Measurements from ENCODE around the gene KCNMB3.
"Not testable (repeated sequence)": the region's sequence is repeated elsewhere in the genome, so short reads cannot be mapped to it uniquely, and the experiment has no call there.

KCNMB3 gene

GRCh38 chr3:179260949-179261765, 10.2 kb upstream of the KCNMB3 start:
- no peaks in the 10 kb centered on the region for H3K79me1 ChIP-seq (replicated peaks; ENCODE audit: low read length, poor library complexity, severe bottlenecking)
- H3K23ac ChIP-seq (ENCODE audit: low read length in 2 of 2) = no peak overlapping the region
- peak overlapping the region in 1 of 2 experiments; percentile 69 for H3K14ac ChIP-seq (ENCODE audit: low read length in 2 of 2)
- peak overlapping the region; percentile 86 for H3K9ac ChIP-seq (ENCODE audit: low read length)
- H3K18ac ChIP-seq (ENCODE audit: low read depth in 1 of 2, low read length in 2 of 2) = peak overlapping the region; percentile 54 to 66
- H3K4me3 ChIP-seq (ENCODE audit: insufficient read depth in 1 of 2, low read depth in 1 of 2, low read length in 2 of 2) = peak overlapping the region; percentile 68 to 80
- no peak overlapping the region for H2BK15ac ChIP-seq (ENCODE audit: low read depth, poor library complexity, severe bottlenecking)
- no peaks in the 10 kb centered on the region for H3K4me1 ChIP-seq (ENCODE audit: control insufficient read depth, insufficient read depth, low read depth, low read length)
- H2BK12ac ChIP-seq (ENCODE audit: low read length in 2 of 2) = no peak overlapping the region
- H2BK120ac ChIP-seq (ENCODE audit: low read depth, low read length) = no peak overlapping the region
- H3K27me3 ChIP-seq (ENCODE audit: control insufficient read depth in 1 of 2, insufficient read depth in 1 of 2, low read length in 2 of 2) = no peaks in the 10 kb centered on the region
- DNase-seq = peak; percentile 64
- peak overlapping the region in 1 of 2 experiments; percentile 73 for H3K4ac ChIP-seq (ENCODE audit: low read depth in 1 of 2, low read length in 2 of 2)
- H3K9me3 ChIP-seq (ENCODE audit: control insufficient read depth, low read length) = no peaks in the 10 kb centered on the region
- peak overlapping the region; percentile 87 for H4K8ac ChIP-seq (ENCODE audit: low read length)
- H4K91ac ChIP-seq (ENCODE audit: low read length) = no peak overlapping the region
- no peaks in the 10 kb centered on the region for H3K36me3 ChIP-seq (ENCODE audit: control insufficient read depth in 1 of 2, insufficient read depth in 2 of 2, low read depth in 1 of 2, low read length in 2 of 2)
- H2AFZ ChIP-seq (ENCODE audit: low read depth, low read length) = peak overlapping the region; percentile 95
- H2BK5ac ChIP-seq (ENCODE audit: low read depth, low read length, poor library complexity, severe bottlenecking) = no peak overlapping the region
- H3K27ac ChIP-seq (ENCODE audit: low read length, poor library complexity, severe bottlenecking) = no peak overlapping the region
- 18% methylated on average over 42 of the region's 71 CpGs for WGBS
- H2AK5ac ChIP-seq (ENCODE audit: low read length, severe bottlenecking) = no peak overlapping the region
- peak overlapping the region; percentile 73 for H3K4me2 ChIP-seq (ENCODE audit: low read length, poor library complexity, severe bottlenecking)

- not testable (repeated sequence) for H3K36me3 ChIP-seq (ENCODE audit: control insufficient read depth in 1 of 2, insufficient read depth in 2 of 2, low read depth in 1 of 2, low read length in 2 of 2)
- 94% methylated on average over 9 of the region's 9 CpGs for WGBS
- peak overlapping the region; percentile 86 for H3K9ac ChIP-seq (ENCODE audit: low read length)
Measured at GRCh38 chr3:179259959-179260756, 9.2 kb upstream of the KCNMB3 start.

GRCh38 chr3:179258820-179259219, 7.9 kb upstream of the KCNMB3 start:
- H2BK15ac ChIP-seq (ENCODE audit: low read depth, poor library complexity, severe bottlenecking) = no peak overlapping the region

More at GRCh38 chr3:179259959-179260756, 9.2 kb upstream of the KCNMB3 start:
- not testable (repeated sequence) for H3K4me2 ChIP-seq (ENCODE audit: low read length, poor library complexity, severe bottlenecking); H3K4me1 ChIP-seq (ENCODE audit: control insufficient read depth, insufficient read depth, low read depth, low read length); H3K4ac ChIP-seq (ENCODE audit: low read depth in 1 of 2, low read length in 2 of 2); H2AK5ac ChIP-seq (ENCODE audit: low read length, severe bottlenecking); H3K14ac ChIP-seq (ENCODE audit: low read length in 2 of 2); DNase-seq; H4K91ac ChIP-seq (ENCODE audit: low read length); H3K27me3 ChIP-seq (ENCODE audit: control insufficient read depth in 1 of 2, insufficient read depth in 1 of 2, low read length in 2 of 2); H2BK12ac ChIP-seq (ENCODE audit: low read length in 2 of 2); H3K79me1 ChIP-seq (replicated peaks; ENCODE audit: low read length, poor library complexity, severe bottlenecking); H2AFZ ChIP-seq (ENCODE audit: low read depth, low read length); H3K18ac ChIP-seq (ENCODE audit: low read depth in 1 of 2, low read length in 2 of 2); H4K8ac ChIP-seq (ENCODE audit: low read length); H2BK5ac ChIP-seq (ENCODE audit: low read depth, low read length, poor library complexity, severe bottlenecking); H2BK120ac ChIP-seq (ENCODE audit: low read depth, low read length); H3K23ac ChIP-seq (ENCODE audit: low read length in 2 of 2); H3K27ac ChIP-seq (ENCODE audit: low read length, poor library complexity, severe bottlenecking); H2BK15ac ChIP-seq (ENCODE audit: low read depth, poor library complexity, severe bottlenecking); H3K9me3 ChIP-seq (ENCODE audit: control insufficient read depth, low read length)
- peak overlapping the region in 1 of 2 experiments; percentile 80 for H3K4me3 ChIP-seq (ENCODE audit: insufficient read depth in 1 of 2, low read depth in 1 of 2, low read length in 2 of 2)

GRCh38 chr3:179257742-179258141, 6.8 kb upstream of the KCNMB3 start:
- H3K27ac ChIP-seq (ENCODE audit: low read length, poor library complexity, severe bottlenecking); H3K4me1 ChIP-seq (ENCODE audit: control insufficient read depth, insufficient read depth, low read depth, low read length); H2BK15ac ChIP-seq (ENCODE audit: low read depth, poor library complexity, severe bottlenecking); H2AFZ ChIP-seq (ENCODE audit: low read depth, low read length); H2AK5ac ChIP-seq (ENCODE audit: low read length, severe bottlenecking); H3K79me1 ChIP-seq (replicated peaks; ENCODE audit: low read length, poor library complexity, severe bottlenecking); H3K4me2 ChIP-seq (ENCODE audit: low read length, poor library complexity, severe bottlenecking); H3K36me3 ChIP-seq (ENCODE audit: control insufficient read depth in 1 of 2, insufficient read depth in 2 of 2, low read depth in 1 of 2, low read length in 2 of 2); H3K9ac ChIP-seq (ENCODE audit: low read length); H4K91ac ChIP-seq (ENCODE audit: low read length); H3K9me3 ChIP-seq (ENCODE audit: control insufficient read depth, low read length); H3K18ac ChIP-seq (ENCODE audit: low read depth in 1 of 2, low read length in 2 of 2); H3K27me3 ChIP-seq (ENCODE audit: control insufficient read depth in 1 of 2, insufficient read depth in 1 of 2, low read length in 2 of 2); H3K4me3 ChIP-seq (ENCODE audit: insufficient read depth in 1 of 2, low read depth in 1 of 2, low read length in 2 of 2); DNase-seq; H4K8ac ChIP-seq (ENCODE audit: low read length); H2BK12ac ChIP-seq (ENCODE audit: low read length in 2 of 2); H2BK5ac ChIP-seq (ENCODE audit: low read depth, low read length, poor library complexity, severe bottlenecking); H3K14ac ChIP-seq (ENCODE audit: low read length in 2 of 2); H3K4ac ChIP-seq (ENCODE audit: low read depth in 1 of 2, low read length in 2 of 2); H3K23ac ChIP-seq (ENCODE audit: low read length in 2 of 2); H2BK120ac ChIP-seq (ENCODE audit: low read depth, low read length): not testable (repeated sequence)
- WGBS = 99% methylated on average over 11 of the region's 11 CpGs

More at GRCh38 chr3:179258820-179259219, 7.9 kb upstream of the KCNMB3 start:
- H3K27ac ChIP-seq (ENCODE audit: low read length, poor library complexity, severe bottlenecking) = no peak overlapping the region
- H3K18ac ChIP-seq (ENCODE audit: low read depth in 1 of 2, low read length in 2 of 2) = no peak overlapping the region
- no peak overlapping the region for H4K8ac ChIP-seq (ENCODE audit: low read length)
- no peak overlapping the region for H2BK5ac ChIP-seq (ENCODE audit: low read depth, low read length, poor library complexity, severe bottlenecking)
- no peak overlapping the region for H3K4me3 ChIP-seq (ENCODE audit: insufficient read depth in 1 of 2, low read depth in 1 of 2, low read length in 2 of 2)
- H2BK120ac ChIP-seq (ENCODE audit: low read depth, low read length) = no peak overlapping the region
- 88% methylated on average over 5 of the region's 5 CpGs for WGBS
- no peak for DNase-seq
- H3K4ac ChIP-seq (ENCODE audit: low read depth in 1 of 2, low read length in 2 of 2) = no peak overlapping the region
- no peaks in the 10 kb centered on the region for H3K4me1 ChIP-seq (ENCODE audit: control insufficient read depth, insufficient read depth, low read depth, low read length)
- no peak overlapping the region for H3K9ac ChIP-seq (ENCODE audit: low read length)
- H3K79me1 ChIP-seq (replicated peaks; ENCODE audit: low read length, poor library complexity, severe bottlenecking) = peaks cover 3% of the 10 kb centered on the region
- no peak overlapping the region for H3K4me2 ChIP-seq (ENCODE audit: low read length, poor library complexity, severe bottlenecking)
- no peak overlapping the region for H4K91ac ChIP-seq (ENCODE audit: low read length)
- no peak overlapping the region for H3K14ac ChIP-seq (ENCODE audit: low read length in 2 of 2)
- no peak overlapping the region for H2AFZ ChIP-seq (ENCODE audit: low read depth, low read length)
- H3K27me3 ChIP-seq (ENCODE audit: control insufficient read depth in 1 of 2, insufficient read depth in 1 of 2, low read length in 2 of 2) = no peaks in the 10 kb centered on the region
- no peak overlapping the region for H2BK12ac ChIP-seq (ENCODE audit: low read length in 2 of 2)
- H3K36me3 ChIP-seq (ENCODE audit: control insufficient read depth in 1 of 2, insufficient read depth in 2 of 2, low read depth in 1 of 2, low read length in 2 of 2) = no peaks in the 10 kb centered on the region
- no peak overlapping the region for H2AK5ac ChIP-seq (ENCODE audit: low read length, severe bottlenecking)
- H3K23ac ChIP-seq (ENCODE audit: low read length in 2 of 2) = no peak overlapping the region
- H3K9me3 ChIP-seq (ENCODE audit: control insufficient read depth, low read length) = no peaks in the 10 kb centered on the region

Measured in mesenchymal stem cell (in vitro differentiated cells and primary cell).